ENCODE data around the gene TIMMDC1.

The TIMMDC1 gene, protein sequence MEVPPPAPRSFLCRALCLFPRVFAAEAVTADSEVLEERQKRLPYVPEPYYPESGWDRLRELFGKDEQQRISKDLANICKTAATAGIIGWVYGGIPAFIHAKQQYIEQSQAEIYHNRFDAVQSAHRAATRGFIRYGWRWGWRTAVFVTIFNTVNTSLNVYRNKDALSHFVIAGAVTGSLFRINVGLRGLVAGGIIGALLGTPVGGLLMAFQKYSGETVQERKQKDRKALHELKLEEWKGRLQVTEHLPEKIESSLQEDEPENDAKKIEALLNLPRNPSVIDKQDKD

GRCh38 chr3:119498186-119499011 lies at the start of gene TIMMDC1:
TIMMDC1 (plus strand) TSS chr3:119498547; CDS start chr3:119498734, 187 bp downstream.
- DNase-seq: peak; percentile 96

- DNase-seq: no peak
These were observed 44.5 kb upstream of the TIMMDC1 start for GRCh38 chr3:119453822-119454221.

- no peak for DNase-seq
These were observed 41.9 kb upstream of the TIMMDC1 start for GRCh38 chr3:119456469-119456868.

DNA sequence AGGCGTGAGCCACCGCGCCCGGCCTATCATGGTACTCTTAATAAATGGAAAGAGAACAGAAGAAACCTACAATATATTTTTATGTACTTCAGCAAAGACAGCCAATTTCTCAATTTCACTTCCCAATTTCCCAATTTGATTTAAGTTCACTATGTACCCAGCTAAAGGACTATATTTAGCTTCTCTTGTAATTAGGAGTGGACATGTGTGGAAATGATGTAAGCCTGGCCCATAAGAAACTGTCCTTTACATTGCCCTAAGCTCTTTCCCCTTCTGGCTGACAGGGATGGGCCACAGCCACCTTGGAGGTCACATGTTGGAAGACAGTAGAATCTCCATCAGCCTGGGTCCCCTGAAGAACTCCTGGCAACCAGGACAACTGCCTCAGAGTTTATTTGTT lies 41.1 kb upstream of the TIMMDC1 start:
- no peak for DNase-seq

DNA sequence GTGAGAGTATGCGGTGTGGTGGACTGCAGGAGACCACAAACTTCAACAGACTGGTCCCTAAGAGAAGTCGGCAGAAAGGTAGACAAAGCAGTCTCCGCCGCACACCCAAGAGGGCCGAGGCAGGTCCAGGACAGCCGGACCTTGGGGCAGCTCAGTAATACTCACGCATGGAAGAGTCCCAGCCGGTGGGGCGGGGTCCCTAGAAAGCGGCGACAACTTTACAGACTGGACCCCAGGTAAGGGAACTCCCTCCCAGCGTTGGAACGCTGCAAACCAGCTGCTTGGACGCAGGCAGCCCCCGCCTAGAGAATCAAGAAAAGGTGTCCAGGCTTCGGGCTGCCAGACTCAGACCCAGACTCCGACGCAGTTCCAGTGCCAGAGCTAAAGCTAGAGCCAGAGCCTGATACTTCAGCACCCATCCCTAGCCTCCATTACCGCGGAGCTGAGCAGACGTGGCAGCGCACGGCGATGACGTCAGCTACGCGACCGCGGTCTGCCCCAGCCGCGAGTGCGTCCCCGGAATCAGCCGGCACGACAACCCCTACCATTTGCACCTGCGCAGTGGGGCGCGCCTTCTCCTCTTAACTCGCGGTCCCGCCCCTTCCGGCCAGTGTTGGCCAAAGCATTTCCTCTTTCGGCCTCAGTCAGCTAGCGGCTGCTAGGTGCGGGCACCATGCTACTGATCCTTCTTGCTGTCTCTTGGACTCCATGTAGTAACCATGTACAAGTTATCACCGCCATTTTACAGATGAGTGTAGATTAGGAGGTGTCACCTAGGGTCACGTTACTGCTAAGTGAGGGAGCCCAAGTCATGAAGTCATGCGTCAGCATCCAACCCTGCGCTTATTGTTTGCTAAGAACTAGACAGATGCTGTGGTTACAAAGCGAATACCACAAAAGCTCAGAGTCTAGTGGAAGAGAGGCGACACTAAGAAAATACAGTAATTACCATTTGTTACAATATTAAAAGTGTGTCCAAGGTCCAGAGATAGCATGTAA lies 34.9 kb upstream of the TIMMDC1 start, which contains the start of gene TMEM39A:
TMEM39A (minus strand) TSS at position 445 of the 999 bp plus-strand sequence. CDS start 1,541 bp downstream, outside the sequence.
- peak; percentile 99 for DNase-seq

GRCh38 chr3:119468041-119468440 lies 30.3 kb upstream of the TIMMDC1 start:
- no peak for DNase-seq

GRCh38 chr3:119469418-119470189 lies 28.7 kb upstream of the TIMMDC1 start:
- no peak for DNase-seq

- no peak for DNase-seq
These were observed 27.5 kb upstream of the TIMMDC1 start for GRCh38 chr3:119470866-119471265.

GRCh38 chr3:119481079-119481478 lies 17.3 kb upstream of the TIMMDC1 start:
- no peak for DNase-seq

DNA sequence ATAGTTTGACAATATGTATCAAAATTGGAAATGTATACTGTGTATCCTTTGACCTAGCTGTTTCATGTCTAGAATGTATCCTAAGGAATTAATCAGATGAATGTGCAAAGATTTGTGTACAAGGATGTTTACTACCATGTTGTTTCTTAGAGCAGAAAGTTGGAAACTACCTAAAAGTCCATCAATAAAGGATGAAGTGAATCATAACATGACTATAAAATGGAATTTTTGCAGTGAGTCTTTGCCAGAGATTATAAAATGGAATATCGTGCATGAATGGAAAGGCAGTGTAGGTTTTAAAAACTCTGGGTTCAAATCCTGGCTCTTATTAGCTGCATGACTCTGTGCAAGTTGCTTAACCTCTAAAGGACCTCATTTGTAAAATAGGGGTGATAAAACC lies 15.2 kb upstream of the TIMMDC1 start:
- no peak for DNase-seq

DNA sequence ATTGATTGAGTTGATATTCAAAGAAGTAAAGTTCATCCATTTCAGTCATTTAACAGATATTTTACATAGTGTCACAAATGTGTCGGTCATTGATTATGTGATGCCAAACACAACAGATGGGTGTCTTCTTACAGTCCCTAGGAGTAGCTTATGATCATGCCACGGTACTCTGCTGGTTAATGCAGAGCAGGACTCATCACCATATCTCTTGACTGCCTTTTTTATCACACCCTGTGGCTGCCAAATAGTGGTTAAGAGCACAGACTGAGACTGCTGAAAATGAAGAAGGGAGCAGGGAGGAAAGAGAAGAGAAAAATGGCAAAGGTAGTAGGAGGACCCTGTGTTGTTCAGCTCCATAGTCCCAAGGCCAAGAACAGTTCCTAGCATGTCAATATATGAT lies 12.8 kb upstream of the TIMMDC1 start:
- no peak for DNase-seq

DNA sequence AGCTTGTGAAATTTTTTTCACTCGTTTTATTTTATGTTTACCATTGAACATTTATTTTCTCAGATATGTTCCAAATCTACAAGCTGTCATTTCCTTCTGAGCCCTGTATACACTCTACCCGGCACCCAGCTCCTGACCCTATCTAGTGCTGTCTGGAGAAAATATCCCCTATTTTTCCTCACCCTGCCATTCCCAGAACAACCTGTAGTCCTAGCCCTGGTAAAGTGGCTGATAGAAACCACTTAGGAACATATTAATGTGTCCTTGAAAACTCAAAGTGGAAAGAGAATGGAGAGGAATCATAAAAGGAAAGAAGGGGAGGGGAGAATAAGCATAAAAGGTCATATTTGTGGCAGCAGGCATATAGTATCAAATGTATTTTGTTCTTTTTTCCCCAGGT lies 8.2 kb upstream of the TIMMDC1 start:
- no peak for DNase-seq

DNA sequence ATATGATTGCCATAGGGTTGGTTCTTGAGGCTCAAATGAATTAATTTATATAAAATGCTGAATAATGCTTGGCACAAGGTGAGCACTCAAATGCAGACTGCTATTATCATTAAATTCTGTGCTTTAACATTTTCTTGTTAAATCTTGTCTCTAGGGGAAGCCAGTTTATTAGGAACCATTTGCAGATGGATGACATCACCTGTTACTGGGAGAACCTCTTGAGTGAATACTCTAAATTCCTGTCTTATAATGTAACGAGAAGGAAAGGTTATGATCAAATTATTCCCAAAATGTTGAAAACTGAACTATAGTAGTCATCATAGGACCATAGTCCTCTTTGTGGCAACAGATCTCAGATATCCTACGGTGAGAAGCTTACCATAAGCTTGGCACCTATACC lies 6.2 kb upstream of the TIMMDC1 start:
- DNase-seq: no peak

GRCh38 chr3:119492810-119493209 lies 5.5 kb upstream of the TIMMDC1 start:
- DNase-seq: no peak

DNA sequence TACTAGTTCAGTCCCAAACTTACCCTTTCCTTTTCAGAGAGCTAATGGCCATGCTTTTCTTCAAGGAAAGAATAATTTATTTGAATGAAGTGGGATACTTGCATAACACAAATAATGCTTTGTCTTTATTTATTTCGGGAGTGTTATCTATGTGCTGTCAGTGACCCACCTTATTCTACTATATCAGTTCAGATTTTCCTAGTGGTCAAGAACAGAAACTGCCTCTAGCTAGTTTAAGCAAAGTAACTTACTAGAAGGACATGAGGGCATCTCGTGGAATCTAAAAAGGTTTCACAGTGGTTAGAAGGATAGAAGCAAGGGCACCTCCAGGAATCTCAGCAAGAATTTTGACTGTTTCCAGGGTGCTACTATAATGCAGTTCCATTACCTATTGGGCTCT lies 3.8 kb upstream of the TIMMDC1 start:
- DNase-seq: no peak

DNA sequence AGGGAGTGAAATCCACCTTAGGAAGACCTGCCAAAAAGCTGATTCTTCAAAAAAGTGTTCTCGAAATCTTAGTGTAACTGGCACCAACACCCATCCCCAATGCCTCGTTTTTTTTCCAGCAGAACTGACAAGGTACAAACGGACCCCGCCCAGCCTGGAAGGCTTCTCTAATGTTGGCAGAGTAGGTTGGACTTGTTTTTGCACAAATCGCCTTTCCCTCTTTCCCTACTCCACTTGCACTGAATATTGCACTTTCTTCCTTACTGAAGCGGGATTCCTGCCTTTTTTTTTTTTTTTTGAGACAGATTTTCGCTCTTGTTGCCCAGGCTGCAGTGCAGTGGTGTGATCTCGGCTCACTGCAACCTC lies 544 bp upstream of the TIMMDC1 start:
- DNase-seq: no peak

GRCh38 chr3:119500265-119500664 lies 1.9 kb downstream of the TIMMDC1 start:
- no peak for DNase-seq

DNA sequence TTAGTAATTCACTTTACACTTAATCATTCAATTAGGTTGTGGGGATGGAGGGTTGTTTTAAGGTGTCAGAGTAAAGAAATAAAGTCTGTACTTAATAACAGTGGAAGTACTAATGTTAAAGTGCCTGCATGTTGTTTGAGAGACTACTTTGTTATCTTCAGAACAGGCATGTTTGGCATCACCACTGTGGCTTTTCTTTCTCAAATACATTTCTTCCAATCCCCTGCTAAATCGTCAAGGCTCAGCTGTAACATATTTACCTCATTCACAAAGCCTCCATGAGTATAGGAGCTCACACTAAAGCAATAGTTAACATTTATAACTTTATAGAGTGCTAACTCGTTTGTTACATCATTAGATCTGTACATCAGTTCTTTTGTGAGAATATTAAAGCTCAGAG lies 2.6 kb downstream of the TIMMDC1 start:
- DNase-seq: no peak

DNA sequence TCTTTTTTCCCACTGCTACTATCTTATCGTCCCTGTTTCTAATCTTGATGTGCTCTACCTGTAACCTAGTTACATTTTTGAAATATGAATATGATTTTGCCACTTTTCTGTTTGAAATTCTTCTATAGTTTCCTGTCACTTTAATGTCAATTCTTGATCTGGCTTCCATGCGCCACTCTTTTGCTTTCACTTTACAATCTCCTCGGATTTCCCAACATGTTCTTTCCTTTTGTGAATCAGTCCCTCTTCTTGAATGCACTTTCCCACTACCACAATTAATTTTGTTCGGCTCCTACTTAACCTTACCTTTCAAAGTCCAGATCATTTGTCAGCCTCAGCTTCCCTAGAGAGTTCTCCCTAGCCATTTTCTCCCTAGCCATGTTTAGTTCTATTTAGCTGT lies 8.3 kb downstream of the TIMMDC1 start:
- no peak for DNase-seq

- no peak for DNase-seq
These were observed 9.1 kb downstream of the TIMMDC1 start for GRCh38 chr3:119507404-119507803.

DNA sequence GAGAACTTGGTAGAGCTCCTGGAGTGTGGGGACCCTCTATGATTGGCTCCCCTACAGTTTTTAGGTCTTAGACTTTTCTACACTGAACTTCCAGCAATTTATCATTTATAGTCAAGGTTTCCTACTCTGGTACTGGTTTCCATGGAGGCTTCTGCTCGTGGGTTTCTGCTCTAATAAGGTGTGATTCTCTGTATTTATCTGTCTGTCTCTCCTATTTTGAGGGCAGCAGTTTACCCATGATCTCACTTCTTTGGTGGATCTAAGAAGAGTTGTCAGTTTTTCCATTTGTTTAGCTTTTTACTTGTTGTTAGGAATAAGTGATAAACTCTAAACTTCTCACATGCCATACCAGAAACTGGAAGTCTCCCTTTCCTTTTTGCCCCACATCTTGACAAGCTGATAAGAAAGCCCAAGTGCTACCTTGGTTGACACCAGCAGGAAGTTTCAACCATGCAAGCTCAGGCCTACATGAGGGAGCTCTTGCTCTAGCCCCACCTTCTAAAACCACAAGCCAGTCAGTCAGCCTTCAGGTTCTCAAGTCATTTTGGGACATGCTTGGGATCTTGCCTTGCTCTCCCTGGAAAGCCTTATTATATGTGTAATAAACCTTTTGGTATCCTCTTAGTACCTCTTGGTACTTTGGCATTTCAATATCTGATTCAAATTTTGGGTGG lies 10.0 kb downstream of the TIMMDC1 start:
- DNase-seq: no peak

DNA sequence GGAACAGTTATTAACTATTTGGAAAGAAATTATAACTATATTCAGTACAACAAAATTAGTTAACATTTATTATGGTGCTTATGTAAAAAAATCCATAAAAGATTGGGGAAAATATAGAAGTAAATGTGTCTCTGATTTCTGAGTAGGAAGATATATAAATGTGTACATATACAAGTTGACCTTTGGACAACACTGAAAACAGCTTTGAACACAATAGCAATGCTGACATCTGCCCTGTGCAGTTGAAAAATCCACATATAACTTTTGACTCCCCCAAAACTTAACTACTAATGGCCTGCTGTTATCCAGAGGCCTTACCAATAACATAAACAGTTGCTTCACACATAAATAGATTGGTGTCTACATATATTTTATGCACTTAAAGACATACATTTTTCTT lies 12.3 kb downstream of the TIMMDC1 start:
- no peak for DNase-seq

Data from CD4-positive, alpha-beta T cell treated with Interleukin-17A for 4 hours (primary cell).